IPS DF 6.9 (cell line): ENCODE data around the gene FAM161B.
A peak's percentile ranks its signal among the peaks of the same experiment; 100 is the strongest.
"Not testable (repeated sequence)": the region's sequence is repeated elsewhere in the genome, so short reads cannot be mapped to it uniquely, and the experiment has no call there.

Experiments
- DNase-seq: peaks from one replicate; pipeline ENCODE4 v3.0.0-alpha.2; 2013; ENCODE audit warnings: low read depth, low spot score
- H3K27ac ChIP-seq: one replicate; pipeline ENCODE4 v1.5.1; 2013; ENCODE audit warnings: low read length, control low read depth
- H3K27me3 ChIP-seq: 2 replicates; pipeline ENCODE4 v1.6.1; 2013; ENCODE audit warnings: mild to moderate bottlenecking, low read length; ENCODE audit not compliant: control insufficient read depth, insufficient read depth
- H3K36me3 ChIP-seq: 2 replicates; pipeline ENCODE4 v1.6.1; 2013; ENCODE audit warnings: low read length; ENCODE audit not compliant: control insufficient read depth, insufficient read depth
- H3K4me1 ChIP-seq: 2 replicates; pipeline ENCODE4 v1.6.1; 2013; ENCODE audit warnings: low read length; ENCODE audit not compliant: control insufficient read depth, insufficient read depth
- H3K4me3 ChIP-seq: 2 replicates; pipeline ENCODE4 v1.5.1; 2013; ENCODE audit warnings: mild to moderate bottlenecking, low read length
- H3K9me3 ChIP-seq: 2 replicates; pipeline ENCODE4 v1.6.1; 2013; ENCODE audit warnings: low read length, inconsistent platforms; ENCODE audit not compliant: control insufficient read depth, insufficient read depth
- WGBS: extraction: QIAGEN DNeasy Blood & Tissue Kit; methylation state at CpG from one replicate; pipeline ENCODE4 v1.1.7; 2013; ENCODE audit warnings: mixed read lengths, missing lambda C conversion rate; ENCODE audit not compliant: insufficient read length, insufficient coverage; 5-methylcytosine and 5-hydroxymethylcytosine counted together

Gene FAM161B

DNA sequence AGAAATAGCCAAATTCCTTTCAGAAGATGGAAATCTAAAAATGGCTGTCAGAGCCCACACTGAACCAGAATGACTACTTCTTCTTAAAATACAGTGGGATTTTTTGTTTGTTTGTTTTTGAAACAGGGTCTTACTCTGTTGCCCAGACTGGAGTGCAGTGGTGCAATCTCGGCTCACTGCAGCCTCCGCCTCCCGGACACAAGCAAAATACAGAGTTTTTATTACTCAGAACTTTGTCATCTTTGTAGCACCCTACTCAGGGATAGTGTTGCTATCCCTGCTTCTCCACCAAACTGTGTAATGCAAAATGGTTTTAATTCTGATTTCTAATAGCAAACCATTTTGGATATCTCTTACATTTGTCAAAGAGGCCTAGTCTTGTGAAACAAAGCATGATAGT lies 46.9 kb downstream of the FAM161B start:
- H3K27me3 ChIP-seq: no peaks in the 10 kb centered on the region
- H3K36me3 ChIP-seq: peaks cover 11% of the 10 kb centered on the region; the same call in 1 of the 2 replicates
- H3K9me3 ChIP-seq: no peaks in the 10 kb centered on the region
- H3K4me1 ChIP-seq: no peaks in the 10 kb centered on the region
- no peak overlapping the region for H3K27ac ChIP-seq
- no peak for DNase-seq
- WGBS: no CpG with 5 or more reads among the region's 3 CpGs
- no peak overlapping the region for H3K4me3 ChIP-seq

- no peak overlapping the region for H3K4me3 ChIP-seq
- H3K27me3 ChIP-seq: no peaks in the 10 kb centered on the region
- H3K36me3 ChIP-seq: no peaks in the 10 kb centered on the region
- H3K9me3 ChIP-seq: no peaks in the 10 kb centered on the region
- no peak for DNase-seq
- no peak overlapping the region for H3K27ac ChIP-seq
- WGBS: no CpG with 5 or more reads among the region's 1 CpG
- no peaks in the 10 kb centered on the region for H3K4me1 ChIP-seq
Measured at GRCh38 chr14:73896521-73896920, 53.4 kb downstream of the FAM161B start.

DNA sequence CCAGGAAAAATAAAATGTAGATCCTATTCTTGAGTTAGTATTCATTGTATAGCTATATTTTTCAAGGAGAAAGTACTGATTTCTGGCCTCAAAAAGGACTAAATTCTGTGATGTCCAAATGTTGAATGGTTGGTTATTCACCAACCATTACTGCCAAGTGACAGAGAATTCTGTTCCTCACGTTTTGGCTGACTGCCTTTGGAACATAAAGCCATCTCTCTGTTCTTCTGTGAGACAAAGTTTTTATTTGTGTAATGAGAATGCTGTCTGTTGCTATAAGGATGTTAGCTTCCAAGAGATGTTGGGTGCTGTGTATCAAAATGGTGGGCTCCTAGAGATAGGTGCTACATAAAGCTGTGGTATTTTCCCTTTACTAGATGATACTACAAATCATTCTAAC lies 54.0 kb downstream of the FAM161B start:
- no peaks in the 10 kb centered on the region for H3K9me3 ChIP-seq
- no peak overlapping the region for H3K4me3 ChIP-seq
- H3K27me3 ChIP-seq: no peaks in the 10 kb centered on the region
- no peak overlapping the region for H3K27ac ChIP-seq
- H3K4me1 ChIP-seq: no peaks in the 10 kb centered on the region
- no CpG with 5 or more reads among the region's 1 CpG for WGBS
- H3K36me3 ChIP-seq: no peaks in the 10 kb centered on the region
- DNase-seq: no peak

GRCh38 chr14:73894180-73894687 lies 55.7 kb downstream of the FAM161B start:
- H3K4me1 ChIP-seq, H3K27ac ChIP-seq, H3K9me3 ChIP-seq, H3K27me3 ChIP-seq, DNase-seq, H3K4me3 ChIP-seq, H3K36me3 ChIP-seq: not testable (repeated sequence)
- no CpG with 5 or more reads among the region's 6 CpGs for WGBS

- no peak for DNase-seq
- Histone ChIP-seq H3K4me3 (no peak overlapping the region), H3K27ac (no peak overlapping the region), H3K27me3 (no peaks in the 10 kb centered on the region), H3K4me1 (no peaks in the 10 kb centered on the region), H3K9me3 (no peaks in the 10 kb centered on the region), H3K36me3 (no peaks in the 10 kb centered on the region)
- WGBS: no CpG with 5 or more reads among the region's 5 CpGs
Measured at GRCh38 chr14:73889376-73889775, 60.5 kb downstream of the FAM161B start.

GRCh38 chr14:73888971-73889370 lies 60.9 kb downstream of the FAM161B start:
- no peak overlapping the region for H3K4me3 ChIP-seq
- WGBS: no CpG with 5 or more reads among the region's 2 CpGs
- DNase-seq: no peak

DNA sequence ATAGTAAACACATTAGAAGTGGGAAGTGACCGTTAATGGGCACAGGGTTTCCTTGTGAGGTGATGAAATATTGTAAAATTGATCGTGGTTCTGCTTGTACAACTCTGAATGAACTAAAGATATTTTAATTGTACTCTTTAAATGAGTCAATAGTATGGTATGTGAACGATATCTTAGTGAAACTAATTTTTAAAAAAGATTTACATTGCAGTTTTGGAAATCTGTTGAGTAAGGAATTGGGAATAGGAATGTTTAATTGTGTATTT lies 61.5 kb downstream of the FAM161B start:
- 100% methylated on average over 1 of the region's 3 CpGs for WGBS
- no peaks in the 10 kb centered on the region for H3K36me3 ChIP-seq
- H3K4me3 ChIP-seq: no peak overlapping the region
- H3K4me1 ChIP-seq: no peaks in the 10 kb centered on the region
- no peak overlapping the region for H3K27ac ChIP-seq
- H3K27me3 ChIP-seq: no peaks in the 10 kb centered on the region
- no peak for DNase-seq
- H3K9me3 ChIP-seq: no peaks in the 10 kb centered on the region

More at GRCh38 chr14:73888971-73889370, 60.9 kb downstream of the FAM161B start:
- Histone ChIP-seq H3K36me3 (no peaks in the 10 kb centered on the region), H3K4me1 (no peaks in the 10 kb centered on the region), H3K27ac (no peak overlapping the region), H3K27me3 (no peaks in the 10 kb centered on the region), H3K9me3 (no peaks in the 10 kb centered on the region)

DNA sequence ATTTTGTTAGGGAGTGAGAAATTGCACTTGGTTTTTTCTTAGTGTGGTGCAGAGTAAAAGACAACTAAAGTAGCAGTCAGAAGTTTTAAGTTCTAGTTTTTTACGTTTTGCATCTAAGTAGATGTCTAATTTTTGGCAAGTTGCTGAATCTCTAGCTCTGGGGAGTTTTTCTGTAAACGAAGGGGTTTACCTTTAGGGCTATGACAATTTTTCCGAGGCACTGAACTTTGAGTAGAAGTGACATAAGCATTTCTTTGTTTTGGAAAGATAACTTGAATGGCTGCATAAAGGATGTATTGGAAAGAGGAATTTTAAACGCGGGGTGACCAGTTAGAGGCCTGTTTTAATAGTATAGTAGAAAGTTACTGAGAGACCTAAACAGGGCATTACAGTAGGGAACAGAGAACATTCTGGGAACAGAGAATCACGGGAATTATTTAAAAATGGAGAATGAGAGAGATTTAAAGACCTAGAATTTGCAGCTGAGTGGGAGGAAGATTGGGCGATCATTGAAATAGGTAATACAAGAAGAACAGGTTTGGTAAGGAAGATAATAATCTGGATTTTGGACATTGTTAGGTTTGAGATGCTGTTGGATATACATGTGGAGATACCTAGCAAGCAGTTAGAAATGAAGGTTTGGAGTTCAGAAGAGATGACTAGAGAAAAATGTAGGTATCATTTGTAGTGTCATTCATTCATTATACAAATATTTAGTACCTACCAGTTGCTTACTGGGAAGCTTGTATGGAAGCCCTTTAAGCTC lies 62.0 kb downstream of the FAM161B start:
- no peak for DNase-seq
- no CpG with 5 or more reads among the region's 7 CpGs for WGBS
- H3K4me1 ChIP-seq: no peaks in the 10 kb centered on the region
- H3K27me3 ChIP-seq: no peaks in the 10 kb centered on the region
- H3K27ac ChIP-seq: no peak overlapping the region
- no peaks in the 10 kb centered on the region for H3K9me3 ChIP-seq
- H3K4me3 ChIP-seq: no peak overlapping the region
- H3K36me3 ChIP-seq: no peaks in the 10 kb centered on the region

GRCh38 chr14:73887318-73887616 lies 62.6 kb downstream of the FAM161B start:
- H3K4me3 ChIP-seq: peak overlapping the region; percentile 75
- no peak for DNase-seq
- H3K27ac ChIP-seq: no peak overlapping the region
- WGBS: no CpG with 5 or more reads among the region's 7 CpGs
- H3K9me3 ChIP-seq: no peaks in the 10 kb centered on the region
- H3K36me3 ChIP-seq: no peaks in the 10 kb centered on the region
- no peaks in the 10 kb centered on the region for H3K4me1 ChIP-seq
- H3K27me3 ChIP-seq: no peaks in the 10 kb centered on the region

DNA sequence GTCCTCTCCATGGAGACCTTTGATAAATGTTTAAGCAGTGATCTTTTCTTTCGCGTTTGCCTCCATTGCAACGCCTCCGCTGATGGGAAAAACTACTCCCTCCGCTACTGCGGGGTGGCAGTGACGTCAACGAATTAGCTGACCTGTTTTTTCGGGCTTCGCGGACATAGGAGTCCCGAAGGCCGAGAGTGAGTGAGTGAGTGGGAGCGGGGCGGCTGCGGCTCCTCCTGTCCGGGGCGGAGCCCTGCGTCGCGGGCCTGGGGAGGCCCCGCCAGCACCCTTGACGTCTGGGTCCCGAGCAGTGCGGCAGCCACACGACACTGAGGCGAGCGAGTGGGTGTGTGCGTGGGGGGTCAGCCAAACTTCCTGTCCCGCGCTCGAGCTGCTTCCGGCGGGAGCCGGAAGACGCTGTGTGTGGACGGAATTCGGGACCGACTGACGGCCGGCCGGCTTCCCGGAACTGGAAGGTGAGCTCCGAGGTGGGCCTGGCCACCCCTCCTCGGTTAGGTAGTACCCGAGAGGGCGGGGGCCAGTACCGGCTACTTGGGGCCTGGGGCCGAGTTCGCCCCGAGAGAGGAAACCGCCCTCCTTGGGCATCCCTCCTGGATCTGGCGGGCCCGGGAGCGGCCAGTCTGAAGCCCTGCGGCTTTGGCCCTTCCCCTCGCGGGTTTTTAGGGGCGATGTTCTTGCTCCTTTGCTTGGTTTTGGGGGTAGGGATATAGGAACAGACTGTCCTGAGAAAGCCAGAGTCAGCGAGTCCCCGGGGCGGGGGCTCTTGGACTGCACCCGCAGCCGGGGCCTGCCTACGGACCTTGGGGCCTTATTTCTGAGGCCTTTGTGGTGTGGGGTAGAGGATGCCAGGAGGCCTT lies 63.2 kb downstream of the FAM161B start, which contains the start of gene ZNF410:
Gene ZNF410 (plus strand): TSS at position 411 of the 869 bp plus-strand sequence. CDS start 5,317 bp downstream, outside the sequence.
- no peak within 1 kb of the TSS for H3K27ac ChIP-seq
- H3K4me3 ChIP-seq: peak within 1 kb of the TSS; percentile 75
- no peaks in the 10 kb centered on the region for H3K9me3 ChIP-seq
- no CpG with 5 or more reads among the region's 65 CpGs for WGBS
- H3K4me1 ChIP-seq: no peaks in the 10 kb centered on the region
- H3K36me3 ChIP-seq: no peaks in the 10 kb centered on the region
- DNase-seq: peak; percentile 57
- H3K27me3 ChIP-seq: no peaks in the 10 kb centered on the region
